ENCODE data around the gene RAB12.
"Not testable (repeated sequence)": the region's sequence is repeated elsewhere in the genome, so short reads cannot be mapped to it uniquely, and the experiment has no call there.

Gene RAB12, protein sequence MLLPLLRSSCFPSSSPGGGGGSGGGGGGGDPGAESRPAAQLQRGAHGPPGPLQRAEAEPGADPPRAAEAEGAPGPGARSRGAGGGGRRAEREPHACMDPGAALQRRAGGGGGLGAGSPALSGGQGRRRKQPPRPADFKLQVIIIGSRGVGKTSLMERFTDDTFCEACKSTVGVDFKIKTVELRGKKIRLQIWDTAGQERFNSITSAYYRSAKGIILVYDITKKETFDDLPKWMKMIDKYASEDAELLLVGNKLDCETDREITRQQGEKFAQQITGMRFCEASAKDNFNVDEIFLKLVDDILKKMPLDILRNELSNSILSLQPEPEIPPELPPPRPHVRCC

DNA sequence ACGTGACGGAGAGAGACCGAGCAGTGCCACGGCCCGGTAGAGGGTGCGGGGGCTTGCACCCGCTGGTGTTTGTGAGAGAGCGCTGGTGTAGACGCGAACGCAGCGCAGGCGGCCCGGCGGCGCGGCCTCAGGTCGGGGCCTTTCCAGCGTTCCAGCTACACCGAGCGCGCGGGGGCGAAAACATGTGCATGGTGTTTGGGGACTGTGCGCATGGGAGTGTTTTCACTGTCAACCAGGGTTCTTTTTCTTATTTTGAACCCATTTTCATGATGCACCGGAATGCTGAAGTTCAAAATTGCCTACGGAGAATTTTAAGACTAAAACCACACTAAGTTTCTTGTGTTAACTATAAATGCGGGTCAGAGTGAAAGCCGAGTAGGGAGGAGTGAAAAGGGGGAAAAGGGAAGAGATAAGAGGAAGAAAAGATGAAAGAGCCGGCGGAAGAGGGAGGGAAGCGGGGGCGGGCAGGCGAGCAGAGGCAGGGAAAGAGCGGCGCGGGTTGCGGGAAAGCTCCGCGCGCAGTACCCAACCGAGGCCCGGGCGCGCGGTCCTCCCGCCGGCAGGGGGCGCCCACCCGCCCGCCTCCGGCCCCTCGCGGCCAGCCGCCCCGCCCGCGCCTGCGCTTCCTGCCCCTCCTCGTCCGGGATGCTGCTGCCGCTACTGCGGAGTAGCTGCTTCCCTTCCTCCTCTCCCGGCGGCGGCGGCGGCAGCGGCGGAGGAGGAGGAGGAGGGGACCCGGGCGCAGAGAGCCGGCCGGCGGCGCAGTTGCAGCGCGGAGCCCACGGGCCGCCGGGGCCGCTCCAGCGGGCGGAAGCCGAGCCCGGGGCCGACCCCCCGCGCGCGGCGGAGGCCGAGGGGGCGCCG, at the start of gene RAB12:
RAB12 (plus strand) TSS at position 643 of the 864 bp plus-strand sequence; CDS start at position 646, 3 bp downstream.
- DNase-seq, result peak; percentile 17 to 59

DNA sequence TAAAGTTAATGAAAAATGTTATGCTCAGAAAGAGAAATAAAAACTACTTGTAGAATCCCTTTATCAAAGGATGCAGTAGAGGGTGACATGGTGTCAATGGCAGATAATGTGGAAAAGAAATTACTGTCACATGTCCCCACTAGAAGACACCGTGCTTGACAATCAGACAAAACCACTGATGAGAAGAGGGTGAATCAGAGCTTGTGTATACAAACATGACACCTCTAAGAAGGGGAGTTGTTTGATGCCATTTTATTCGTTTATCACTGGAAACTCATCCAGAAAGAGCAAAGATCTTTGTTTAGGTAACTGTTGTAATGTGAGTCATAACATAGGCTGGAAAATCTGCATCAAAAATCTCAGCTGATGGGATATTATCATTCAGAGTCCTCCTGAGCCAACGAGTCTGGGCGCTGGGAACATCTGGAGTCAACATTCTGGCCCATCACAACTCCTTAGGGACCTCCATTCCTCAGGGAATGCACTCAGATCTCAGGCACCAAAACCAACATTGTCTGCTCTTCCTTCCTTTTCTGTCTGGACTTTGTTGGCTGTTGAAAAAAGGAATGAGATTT, 49.5 kb upstream of the RAB12 start:
- DNase-seq, result no peak

DNA sequence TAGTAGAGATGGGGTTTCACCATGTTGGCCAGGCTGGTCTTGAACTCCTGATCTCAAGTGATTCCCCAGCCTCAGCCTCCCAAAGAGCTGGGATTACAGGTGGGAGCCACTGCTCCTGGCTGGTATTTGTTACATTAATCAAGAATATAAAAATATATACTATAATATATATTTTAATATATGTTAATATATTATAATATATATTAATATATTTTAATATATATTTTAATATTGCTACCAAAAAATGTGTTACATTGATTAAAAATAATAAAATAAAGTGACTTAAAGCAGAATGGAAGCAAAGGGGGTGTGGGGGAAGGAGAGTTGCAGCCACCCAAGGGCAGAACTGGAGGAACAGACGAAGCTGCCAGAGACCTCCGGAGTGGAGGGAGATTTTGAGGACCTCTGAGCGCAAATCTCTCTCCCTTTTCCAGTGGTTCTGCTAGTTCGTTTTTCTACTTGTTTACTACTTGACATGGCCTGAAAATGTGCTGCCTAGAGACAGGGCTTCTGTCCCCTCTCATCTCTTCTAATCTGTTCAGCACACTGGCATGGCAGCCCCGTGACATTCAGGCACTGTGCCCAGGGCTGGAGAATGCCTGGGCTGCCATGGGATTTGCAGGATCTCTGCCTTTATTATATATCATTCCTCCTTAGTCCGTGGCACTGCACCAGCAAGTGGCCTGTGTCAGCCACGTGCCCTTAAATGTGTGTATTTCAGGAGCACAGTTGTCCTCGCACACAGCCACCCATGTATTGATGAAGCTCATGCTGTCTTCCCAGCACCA, 47.9 kb upstream of the RAB12 start:
- DNase-seq, result no peak

DNA sequence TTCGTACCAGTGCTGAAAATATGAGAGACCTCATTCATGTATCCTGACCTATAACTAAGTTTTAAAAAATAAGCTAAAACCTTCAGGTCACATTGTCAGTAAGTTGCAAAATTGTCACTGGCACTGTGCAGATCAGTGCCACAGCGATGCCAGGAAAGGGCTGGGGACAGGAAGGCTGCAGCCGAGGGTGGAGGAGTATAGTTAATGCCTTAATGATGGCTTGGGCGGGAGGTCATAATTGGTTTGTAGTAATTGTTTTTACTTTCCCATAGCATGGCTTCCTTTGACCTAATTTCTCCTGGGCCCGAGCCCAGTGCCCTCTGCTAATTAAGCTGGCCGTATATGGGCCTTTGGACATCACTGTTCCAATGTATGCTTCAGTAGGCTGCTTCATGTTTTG, 47.2 kb upstream of the RAB12 start:
- no peak for DNase-seq

DNA sequence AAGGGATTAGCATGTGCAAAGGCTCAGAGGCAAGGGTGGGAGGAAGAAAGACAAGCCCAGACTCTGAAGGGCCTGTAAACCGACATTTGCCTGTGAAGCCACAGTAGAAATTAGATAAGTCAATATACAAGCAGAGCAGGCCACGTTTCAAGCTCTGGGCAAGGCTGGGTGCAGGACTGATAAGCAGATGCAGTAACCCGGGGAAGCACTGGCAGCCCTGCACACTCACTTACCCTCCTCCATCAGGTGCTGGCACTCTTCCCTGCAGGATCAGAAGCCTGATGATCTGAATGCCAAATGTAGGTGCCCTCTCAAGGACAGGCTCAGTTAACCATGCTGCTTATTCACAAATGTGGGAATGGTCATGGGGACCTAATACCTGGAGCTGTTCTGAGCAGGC, 46.3 kb upstream of the RAB12 start:
- DNase-seq, result no peak

DNA sequence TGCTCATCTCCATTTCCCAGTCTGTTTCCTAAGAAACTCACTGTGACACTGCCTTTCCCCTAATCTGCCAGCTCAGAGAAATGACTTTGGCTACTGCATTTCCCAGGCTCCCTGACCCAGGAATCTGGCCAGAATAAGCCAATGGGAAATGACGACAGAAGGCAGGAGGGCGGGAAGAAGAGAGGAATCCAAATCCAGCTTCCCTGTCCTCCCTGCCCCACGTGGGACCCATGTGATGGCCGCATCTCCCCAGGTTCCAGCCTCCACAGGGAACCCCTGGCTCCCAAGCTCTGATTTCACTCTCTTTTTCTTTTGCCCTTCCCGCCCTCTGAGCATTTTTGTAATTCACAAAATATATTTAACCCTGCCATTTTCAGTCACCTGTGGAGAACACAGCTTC, 37.8 kb upstream of the RAB12 start:
- DNase-seq, result no peak

DNA sequence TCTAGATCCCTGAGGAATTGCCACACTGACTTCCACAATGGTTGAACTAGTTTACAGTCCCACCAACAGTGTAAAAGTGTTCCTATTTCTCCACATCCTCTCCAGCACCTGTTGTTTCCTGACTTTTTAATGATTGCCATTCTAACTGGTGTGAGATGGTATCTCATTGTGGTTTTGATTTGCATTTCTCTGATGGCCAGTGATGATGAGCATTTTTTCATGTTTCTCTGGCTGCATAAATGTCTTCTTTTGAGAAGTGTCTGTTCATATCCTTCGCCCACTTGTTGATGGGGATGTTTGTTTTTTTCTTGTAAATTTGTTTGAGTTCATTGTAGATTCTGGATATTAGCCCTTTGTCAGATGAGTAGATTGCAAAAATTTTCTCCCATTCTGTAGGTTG, 35.5 kb upstream of the RAB12 start:
- DNase-seq, result not testable (repeated sequence)

DNA sequence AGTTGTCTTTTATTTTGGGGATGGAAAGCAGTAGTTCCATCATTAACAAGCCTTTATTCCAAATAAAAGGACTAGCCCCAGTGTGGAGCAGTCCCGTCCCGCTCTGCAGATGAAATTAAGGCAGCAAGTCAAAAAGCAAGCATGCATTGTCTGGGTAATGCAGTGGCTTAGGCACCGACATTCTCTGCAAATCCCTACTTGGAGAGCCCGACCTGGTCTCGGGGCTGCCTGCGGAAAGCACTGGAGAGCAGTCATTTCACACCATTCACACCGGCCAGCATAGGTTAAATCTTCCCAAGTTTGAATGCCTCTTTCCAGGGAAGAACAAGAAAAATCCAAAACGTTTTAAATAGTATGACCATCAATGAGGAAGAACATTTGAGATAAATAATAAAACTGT, 24.4 kb upstream of the RAB12 start:
- DNase-seq, result no peak

DNA sequence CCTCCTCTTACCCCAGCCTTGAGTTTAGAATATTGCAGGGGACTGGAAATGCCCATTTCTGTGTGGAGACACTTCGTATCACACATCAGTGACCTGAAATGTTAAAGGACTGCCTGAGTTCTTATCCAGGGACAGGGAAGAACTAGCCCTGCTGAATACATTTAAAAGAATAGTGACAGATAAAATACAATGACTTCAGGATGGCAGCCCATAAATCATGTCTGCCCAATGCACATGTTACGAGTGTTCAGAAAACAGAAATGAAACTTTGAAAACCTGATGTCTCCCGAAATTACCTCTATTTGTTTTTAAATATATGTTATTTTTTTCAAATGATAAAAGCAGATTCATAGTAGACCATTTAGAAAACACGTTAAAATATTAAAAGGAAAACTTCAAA, 22.3 kb upstream of the RAB12 start:
- DNase-seq, result no peak

DNA sequence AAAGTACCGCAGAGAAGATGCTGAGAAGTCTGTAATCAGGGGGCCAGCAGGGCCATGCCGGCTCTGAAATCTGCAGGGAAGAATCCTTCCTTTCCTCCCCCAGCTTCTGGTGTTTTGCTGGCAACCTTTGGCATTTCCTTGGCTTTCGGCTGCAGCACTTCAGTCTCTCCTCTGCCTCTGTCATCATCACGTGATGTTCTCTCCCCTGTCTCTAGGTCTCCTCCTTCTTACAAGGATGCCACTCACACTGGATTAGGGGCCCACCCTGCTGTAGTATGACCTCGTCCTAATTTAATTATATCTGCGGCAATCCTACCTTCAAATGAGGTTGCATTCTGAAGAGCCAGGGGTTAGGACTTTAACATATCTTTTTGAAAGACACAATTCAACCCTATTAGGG, 13.8 kb upstream of the RAB12 start:
- no peak for DNase-seq

DNA sequence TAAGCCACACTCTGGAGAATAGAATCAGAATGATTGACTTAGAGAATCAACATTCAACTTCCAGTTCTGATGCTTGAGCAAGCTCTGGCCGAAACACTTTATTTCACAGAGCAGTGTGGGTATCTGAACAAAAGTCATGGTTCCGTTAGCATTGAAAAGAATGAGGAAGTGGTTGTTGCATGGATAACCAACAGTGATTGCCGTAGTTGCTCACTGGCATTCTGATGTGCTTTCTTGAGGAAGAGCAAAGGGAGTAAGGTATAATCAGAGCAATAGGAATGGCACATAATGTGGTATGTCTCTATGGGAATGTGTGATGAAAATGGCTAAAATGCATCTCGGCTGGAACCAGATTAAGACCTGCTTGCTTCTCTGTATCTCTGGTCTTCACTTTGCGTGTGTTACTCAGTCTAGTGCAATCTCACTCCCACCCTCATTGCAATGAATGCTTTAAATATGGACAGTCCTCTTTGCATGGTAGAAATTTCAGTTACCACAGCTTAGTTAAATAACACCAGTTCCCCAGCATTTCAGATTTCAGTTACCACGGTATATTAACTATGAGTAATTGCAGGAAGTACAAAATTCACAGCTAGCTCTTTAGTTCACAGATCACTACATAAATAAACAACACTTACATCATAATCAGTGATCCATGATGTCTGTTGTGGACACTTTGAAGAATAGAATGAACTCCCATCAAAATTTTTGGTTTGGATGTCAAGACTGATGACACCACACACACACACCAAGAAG, 7.8 kb upstream of the RAB12 start:
- DNase-seq, result no peak

DNA sequence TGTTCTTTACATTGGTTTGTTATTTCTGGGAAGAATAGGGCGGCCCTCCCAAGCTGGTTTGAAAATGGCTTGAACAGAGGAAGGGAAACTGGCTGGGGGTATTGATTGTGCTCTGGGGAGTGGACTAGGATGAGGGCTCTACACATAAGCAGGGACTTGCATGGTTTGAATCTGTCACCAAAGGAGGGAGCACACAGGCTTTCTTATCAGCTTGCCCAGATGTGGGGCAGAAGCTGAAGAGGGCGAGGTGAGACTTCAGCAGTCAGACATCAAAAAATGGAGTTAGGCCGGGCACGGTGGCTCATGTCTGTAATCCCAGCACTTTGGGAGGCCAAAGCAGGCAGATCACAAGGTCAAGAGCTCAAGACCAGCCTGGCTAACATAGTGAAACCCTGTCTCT, 7.2 kb upstream of the RAB12 start:
- DNase-seq, result no peak

DNA sequence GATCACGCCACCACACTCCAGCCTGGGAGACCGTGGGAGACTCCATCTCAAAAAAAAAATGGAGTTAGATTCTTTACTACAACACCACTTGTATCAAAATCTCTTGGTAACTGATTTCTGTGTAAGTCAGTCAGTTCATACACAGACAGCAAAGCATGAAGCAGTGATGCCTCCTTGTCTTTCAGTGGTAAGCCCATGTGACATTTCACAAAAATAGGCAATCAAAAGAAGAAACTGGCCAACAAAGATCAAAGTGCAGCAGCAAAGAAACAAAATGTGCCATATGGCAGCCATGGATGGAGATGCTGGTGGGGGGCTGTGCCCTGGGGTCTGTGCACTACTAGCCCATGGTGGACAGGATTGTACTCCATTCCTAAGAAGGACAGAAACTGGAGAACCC, 6.7 kb upstream of the RAB12 start:
- no peak for DNase-seq

DNA sequence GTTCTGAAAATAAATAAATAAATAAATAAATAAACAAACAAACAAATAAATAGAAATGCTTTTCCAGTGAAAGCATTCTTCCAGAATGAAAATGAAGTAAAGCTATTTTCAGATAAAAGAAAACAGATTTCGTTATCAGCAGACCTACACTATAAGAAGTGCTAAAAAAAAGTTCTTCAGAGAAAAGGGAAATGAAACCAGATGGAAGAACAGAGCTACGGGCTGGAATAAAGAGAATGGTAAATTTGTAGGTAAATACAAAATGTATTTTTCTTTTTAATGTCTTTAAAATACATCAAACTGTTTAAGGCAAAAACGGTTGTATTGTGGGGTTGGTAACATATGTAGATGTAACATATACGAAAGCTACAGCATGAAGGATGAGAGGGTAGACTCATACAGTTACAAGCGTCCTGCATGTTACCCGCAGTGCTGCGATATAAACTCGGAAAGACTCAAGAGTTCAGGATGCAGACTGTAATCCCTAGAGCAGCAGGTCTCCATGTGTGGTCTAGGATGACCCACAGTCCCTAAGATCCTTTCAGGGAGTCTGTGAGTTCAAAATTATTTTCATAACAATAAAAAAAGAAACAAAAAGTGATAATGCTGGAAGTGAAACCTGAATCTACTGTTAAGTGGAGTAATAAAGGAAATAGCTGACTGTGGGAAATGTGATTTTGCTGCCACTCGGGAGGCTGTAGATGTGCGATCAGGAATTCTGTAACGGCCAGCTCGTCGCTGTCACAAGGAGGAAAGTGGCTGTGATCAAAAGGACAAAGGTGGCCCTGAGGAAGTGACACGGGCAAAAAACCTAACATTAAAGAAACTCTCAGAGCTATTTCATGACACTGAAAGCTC, 5.3 kb upstream of the RAB12 start:
- DNase-seq, result no peak

DNA sequence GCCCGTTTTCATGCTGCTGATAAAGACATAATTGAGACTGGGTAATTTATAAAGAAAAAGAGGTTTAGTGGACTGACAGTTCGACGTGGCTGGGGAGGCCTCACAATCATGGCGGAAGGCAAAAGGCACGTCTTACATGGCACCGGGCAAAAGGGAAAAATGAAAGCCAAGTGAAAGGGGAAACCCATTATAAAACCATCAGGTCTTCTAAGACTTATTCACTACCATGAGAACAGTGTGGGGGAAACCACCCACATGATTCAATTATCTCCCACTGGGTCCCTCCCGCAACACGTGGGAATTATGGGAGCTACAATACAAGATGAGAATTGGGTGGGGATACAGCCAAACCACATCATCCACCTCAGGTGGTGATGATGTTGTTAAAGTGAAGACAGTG, 3.3 kb upstream of the RAB12 start:
- DNase-seq, result no peak

DNA sequence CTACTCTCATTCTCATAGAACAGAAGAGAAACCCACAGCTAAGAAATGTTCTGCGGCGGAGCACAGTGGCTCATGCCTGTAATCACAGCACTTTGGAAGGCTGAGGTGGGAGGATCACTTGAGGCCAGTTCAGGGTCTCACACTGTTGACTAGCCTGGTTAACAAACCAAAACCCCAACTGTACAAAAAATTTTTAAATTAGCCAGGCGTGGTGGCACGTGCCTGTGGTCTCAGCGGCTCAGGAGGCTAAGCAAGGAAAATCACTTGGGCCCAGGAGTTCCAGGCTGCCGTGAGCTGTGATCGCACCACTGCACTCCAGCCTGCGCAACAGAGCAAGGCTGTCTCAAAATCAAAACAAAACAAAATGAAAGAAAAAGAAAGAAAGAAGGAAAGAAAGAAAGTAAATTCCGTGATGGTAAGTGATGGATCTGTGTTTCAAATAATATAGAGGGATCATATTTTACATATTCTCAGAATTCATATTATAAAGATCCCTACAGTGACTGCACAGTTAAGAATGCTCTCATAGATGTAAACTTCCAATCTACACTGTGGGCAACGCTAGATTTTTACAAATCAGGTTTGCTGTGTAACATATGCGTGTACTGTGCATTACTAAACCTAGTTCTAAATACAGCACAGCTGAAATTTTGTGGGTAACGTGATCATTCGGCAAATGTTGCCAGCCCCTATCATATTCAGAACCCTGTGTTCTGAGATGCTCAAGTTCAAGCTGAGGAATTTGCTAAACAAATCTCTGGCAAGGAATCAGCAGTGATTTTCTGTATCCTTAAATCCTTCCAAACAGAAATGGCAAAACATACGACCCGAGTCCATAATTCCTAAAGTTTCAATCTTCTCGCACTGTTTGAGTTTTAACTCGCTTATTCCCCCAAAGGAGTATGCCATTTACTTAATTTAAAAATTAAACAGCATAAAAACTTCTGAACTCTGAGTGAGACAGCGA, 1.2 kb upstream of the RAB12 start:
- DNase-seq, result no peak

DNA sequence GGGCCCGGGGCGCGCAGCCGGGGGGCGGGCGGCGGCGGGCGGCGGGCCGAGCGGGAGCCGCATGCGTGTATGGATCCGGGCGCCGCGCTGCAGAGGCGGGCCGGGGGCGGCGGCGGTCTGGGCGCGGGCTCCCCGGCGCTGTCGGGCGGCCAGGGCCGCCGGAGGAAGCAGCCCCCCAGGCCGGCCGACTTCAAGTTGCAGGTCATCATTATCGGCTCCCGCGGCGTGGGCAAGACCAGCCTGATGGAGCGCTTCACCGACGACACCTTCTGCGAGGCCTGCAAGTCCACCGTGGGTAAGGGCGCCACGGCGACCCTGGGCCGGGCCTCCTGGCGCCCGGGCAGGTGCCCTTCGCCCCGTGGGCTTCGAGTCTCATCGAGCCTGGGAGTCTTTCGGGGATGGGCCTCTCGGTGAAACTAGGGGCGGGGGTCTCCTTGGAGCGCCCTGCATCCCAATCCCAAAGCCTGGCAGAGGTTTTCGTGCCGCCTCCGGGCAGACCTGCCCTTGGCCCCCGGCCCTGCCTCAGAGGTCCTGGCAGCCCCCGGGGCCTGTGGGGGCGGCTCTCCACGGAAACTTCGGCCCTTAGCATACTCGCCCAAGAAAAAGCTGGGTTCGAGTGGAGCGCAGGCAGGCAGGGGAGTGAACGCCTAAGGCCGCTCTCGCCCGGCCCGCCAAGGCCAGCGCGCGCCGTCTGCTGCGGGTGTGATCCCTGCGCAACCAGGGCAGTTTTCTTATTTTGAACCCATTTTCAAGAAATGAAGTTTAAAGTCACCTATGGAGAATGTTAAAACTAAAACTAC, 622 bp downstream of the RAB12 start:
- DNase-seq, result no peak

DNA sequence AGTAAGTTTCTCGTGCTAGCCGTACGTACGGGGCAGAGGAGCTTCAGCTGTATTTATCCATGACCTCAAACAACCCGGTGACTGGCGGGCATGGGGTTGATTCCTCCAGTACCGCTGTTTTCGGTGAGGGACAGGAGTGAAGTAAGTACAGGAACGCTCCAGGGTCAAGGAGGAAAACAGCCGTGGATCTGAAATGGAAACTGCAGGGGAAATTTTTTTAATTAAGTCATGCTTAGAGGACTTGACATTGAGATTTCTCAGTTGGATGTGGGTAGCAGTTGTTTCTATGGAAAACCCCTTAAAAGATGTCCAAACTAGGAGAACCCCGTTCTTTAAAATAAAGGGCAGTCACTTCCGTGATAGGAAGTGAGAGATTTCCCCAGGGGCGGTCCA, 1.2 kb downstream of the RAB12 start:
- DNase-seq, result no peak

DNA sequence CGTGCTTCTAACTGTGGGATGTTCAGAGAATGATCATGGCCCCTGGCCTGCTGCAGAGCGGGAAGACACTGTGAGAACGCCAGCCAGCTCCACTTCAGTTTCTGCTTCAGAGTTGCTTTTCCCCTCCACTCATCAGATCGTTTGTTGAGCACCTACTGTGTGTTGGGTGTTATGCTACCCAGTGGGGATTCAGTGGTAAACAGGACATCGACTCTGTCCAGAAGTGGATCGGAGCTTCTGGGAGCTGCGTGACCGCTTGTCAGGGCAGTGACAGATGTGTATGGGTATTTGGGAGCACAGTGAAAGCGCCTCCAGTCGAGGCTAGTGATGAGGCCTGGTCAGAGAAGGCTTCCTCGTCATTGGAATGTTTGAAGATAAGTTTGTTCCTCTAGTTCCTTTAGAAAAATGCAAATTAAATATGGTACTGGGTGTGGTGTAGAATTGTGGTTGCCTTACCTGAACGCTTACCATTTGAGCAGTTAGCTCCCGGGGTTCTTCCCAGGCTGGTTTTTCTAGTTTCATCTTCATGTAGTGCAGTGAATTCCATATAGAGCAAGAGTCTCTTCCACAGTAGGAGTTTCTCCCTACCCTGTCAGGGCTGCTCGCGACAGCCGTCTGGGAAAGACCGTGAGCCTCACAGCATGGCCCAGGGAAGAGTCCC, 2.8 kb downstream of the RAB12 start:
- DNase-seq, result no peak

Data from NCI-H187 (cell line).